ENCODE data around the gene MSX1. TPM values are rescaled to one million over a fixed set of nuclear protein-coding genes. Genes with fewer than 3 reads are reported as not detected.

The MSX1 gene
- total RNA-seq, 4 donors from 2014 or later, result 1.2 to 4.4 (median 2.5) TPM

DNA sequence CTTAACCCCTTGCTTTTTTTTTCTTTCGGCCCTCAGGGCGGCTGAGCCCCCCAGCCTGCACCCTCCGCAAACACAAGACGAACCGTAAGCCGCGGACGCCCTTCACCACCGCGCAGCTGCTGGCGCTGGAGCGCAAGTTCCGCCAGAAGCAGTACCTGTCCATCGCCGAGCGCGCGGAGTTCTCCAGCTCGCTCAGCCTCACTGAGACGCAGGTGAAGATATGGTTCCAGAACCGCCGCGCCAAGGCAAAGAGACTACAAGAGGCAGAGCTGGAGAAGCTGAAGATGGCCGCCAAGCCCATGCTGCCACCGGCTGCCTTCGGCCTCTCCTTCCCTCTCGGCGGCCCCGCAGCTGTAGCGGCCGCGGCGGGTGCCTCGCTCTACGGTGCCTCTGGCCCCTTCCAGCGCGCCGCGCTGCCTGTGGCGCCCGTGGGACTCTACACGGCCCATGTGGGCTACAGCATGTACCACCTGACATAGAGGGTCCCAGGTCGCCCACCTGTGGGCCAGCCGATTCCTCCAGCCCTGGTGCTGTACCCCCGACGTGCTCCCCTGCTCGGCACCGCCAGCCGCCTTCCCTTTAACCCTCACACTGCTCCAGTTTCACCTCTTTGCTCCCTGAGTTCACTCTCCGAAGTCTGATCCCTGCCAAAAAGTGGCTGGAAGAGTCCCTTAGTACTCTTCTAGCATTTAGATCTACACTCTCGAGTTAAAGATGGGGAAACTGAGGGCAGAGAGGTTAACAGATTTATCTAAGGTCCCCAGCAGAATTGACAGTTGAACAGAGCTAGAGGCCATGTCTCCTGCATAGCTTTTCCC lies 3.4 kb downstream of the MSX1 start:
- ATAC-seq (no peak), DNase-seq (no peak)
- Histone ChIP-seq H3K4me1 (peaks cover 10 to 11% of the 10 kb centered on the region in 2 donors), H3K4me3 (no peak overlapping the region), H3K27me3 (peaks cover 83 to 92% (median 88%) of the 10 kb centered on the region in 3 donors), H3K36me3 (peaks cover 0 to 5% of the 10 kb centered on the region in 2 donors), H3K9me3 (no peaks in the 10 kb centered on the region), H3K27ac (no peak overlapping the region)
- in situ Hi-C loops (cut with MboI; ENCODE audit: low sequenced_read_pairs in 4 of 4) (no loop called here), intact Hi-C loops (cut with DNase I; ENCODE audit: low total_unique reads) (no loop called here)
- TF ChIP-seq, protein P1, sequence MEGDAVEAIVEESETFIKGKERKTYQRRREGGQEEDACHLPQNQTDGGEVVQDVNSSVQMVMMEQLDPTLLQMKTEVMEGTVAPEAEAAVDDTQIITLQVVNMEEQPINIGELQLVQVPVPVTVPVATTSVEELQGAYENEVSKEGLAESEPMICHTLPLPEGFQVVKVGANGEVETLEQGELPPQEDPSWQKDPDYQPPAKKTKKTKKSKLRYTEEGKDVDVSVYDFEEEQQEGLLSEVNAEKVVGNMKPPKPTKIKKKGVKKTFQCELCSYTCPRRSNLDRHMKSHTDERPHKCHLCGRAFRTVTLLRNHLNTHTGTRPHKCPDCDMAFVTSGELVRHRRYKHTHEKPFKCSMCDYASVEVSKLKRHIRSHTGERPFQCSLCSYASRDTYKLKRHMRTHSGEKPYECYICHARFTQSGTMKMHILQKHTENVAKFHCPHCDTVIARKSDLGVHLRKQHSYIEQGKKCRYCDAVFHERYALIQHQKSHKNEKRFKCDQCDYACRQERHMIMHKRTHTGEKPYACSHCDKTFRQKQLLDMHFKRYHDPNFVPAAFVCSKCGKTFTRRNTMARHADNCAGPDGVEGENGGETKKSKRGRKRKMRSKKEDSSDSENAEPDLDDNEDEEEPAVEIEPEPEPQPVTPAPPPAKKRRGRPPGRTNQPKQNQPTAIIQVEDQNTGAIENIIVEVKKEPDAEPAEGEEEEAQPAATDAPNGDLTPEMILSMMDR (IDR thresholded peaks at IDR 0.05 in 4 of 5, conservative IDR thresholded peaks at IDR 0.05 in 1 of 5), result no peak
- no peak for TF ChIP-seq POLR2A (IDR thresholded peaks at IDR 0.05)

DNA sequence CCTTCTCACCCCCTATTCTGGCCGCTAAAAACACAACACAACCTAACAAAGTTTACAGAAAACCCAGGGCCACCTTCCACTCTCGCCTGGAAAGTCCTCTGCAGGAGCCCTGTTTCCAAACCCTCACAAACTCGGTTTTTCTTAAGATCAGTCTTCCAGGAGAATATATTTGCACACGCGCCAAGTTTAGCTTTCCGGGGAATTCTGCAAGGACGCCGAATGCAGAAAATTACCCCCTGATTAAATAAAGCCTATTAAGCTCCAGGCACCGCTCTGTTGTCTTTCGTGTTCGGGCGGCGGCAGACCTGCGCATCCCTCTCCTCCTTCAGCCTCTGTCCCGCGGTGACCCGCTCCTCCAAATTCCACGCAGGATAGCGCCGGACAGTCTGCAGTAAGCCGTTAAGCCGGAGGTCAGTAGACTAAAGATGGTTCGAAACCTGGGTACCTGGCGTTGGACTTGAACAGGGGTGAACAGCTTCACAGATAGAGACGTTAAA lies 5.0 kb downstream of the MSX1 start:
- Histone ChIP-seq H3K27me3 (peaks cover 85 to 94% (median 90%) of the 10 kb centered on the region in 3 donors), H3K36me3 (peaks cover 0 to 5% of the 10 kb centered on the region in 2 donors), H3K4me1 (peaks cover 11% of the 10 kb centered on the region in 2 donors), H3K4me3 (no peak overlapping the region), H3K27ac (no peak overlapping the region), H3K9me3 (no peaks in the 10 kb centered on the region)
- TF ChIP-seq, protein P1 (IDR thresholded peaks at IDR 0.05 in 4 of 5, conservative IDR thresholded peaks at IDR 0.05 in 1 of 5), result no peak
- TF ChIP-seq POLR2A (IDR thresholded peaks at IDR 0.05), result no peak
- DNase-seq (no peak), ATAC-seq (no peak)
- in situ Hi-C loops (cut with MboI; ENCODE audit: low sequenced_read_pairs in 4 of 4) (no loop called here), intact Hi-C loops (cut with DNase I; ENCODE audit: low total_unique reads) (no loop called here)

GRCh38 chr4:4864940-4865704 lies 5.7 kb downstream of the MSX1 start:
- in situ Hi-C loops (cut with MboI; ENCODE audit: low sequenced_read_pairs in 4 of 4) (no loop called here), intact Hi-C loops (cut with DNase I; ENCODE audit: low total_unique reads) (no loop called here)
- DNase-seq (no peak), ATAC-seq (no peak)
- Histone ChIP-seq H3K36me3 (peaks cover 0 to 5% of the 10 kb centered on the region in 2 donors), H3K4me1 (peaks cover 11 to 15% of the 10 kb centered on the region in 2 donors), H3K27me3 (peaks cover 88 to 99% (median 96%) of the 10 kb centered on the region in 3 donors), H3K27ac (no peak overlapping the region), H3K9me3 (no peaks in the 10 kb centered on the region), H3K4me3 (peak overlapping the region in 1 of 4 donors; percentile 20)
- no peak for TF ChIP-seq POLR2A (IDR thresholded peaks at IDR 0.05)
- TF ChIP-seq, protein P1 (IDR thresholded peaks at IDR 0.05 in 4 of 5, conservative IDR thresholded peaks at IDR 0.05 in 1 of 5), result no peak

- H3K4me3 ChIP-seq, result peak overlapping the region; percentile 16 to 33 (median 26)
- no peak for DNase-seq
- peaks cover 90 to 99% (median 96%) of the 10 kb centered on the region in 3 donors for H3K27me3 ChIP-seq
Measured at GRCh38 chr4:4865705-4866123, 6.2 kb downstream of the MSX1 start.

More at GRCh38 chr4:4865705-4866123, 6.2 kb downstream of the MSX1 start:
- TF ChIP-seq, protein P1 (IDR thresholded peaks at IDR 0.05 in 4 of 5, conservative IDR thresholded peaks at IDR 0.05 in 1 of 5), result no peak
- no peak for TF ChIP-seq POLR2A (IDR thresholded peaks at IDR 0.05)
- Histone ChIP-seq H3K36me3 (peaks cover 0 to 5% of the 10 kb centered on the region in 2 donors), H3K27ac (no peak overlapping the region), H3K9me3 (no peaks in the 10 kb centered on the region), H3K4me1 (peaks cover 11 to 15% of the 10 kb centered on the region in 2 donors)
- in situ Hi-C loops (cut with MboI; ENCODE audit: low sequenced_read_pairs in 4 of 4) (no loop called here), intact Hi-C loops (cut with DNase I; ENCODE audit: low total_unique reads) (no loop called here)
- no peak for ATAC-seq
